H9 (cell line): Measurements from ENCODE around the gene CAB39L. TPM values are rescaled to one million over a fixed set of nuclear protein-coding genes. Genes with fewer than 3 reads are reported as not detected.

ENCODE experiments used
- DNase-seq: peaks from one replicate; pipeline ENCODE4 v3.0.0-alpha.2; 2017
- H2AFZ ChIP-seq: one replicate; pipeline ENCODE4 v1.6.1; 2013; ENCODE audit warnings: mild to moderate bottlenecking, low read length, control low read depth, moderate library complexity
- H2AK5ac ChIP-seq: 2 replicates; pipeline ENCODE4 v1.6.1; 2013; ENCODE audit warnings: low read length, control low read depth, mixed read lengths; ENCODE audit not compliant: insufficient read length
- H2BK120ac ChIP-seq: one replicate; pipeline ENCODE4 v1.6.1; 2013; ENCODE audit warnings: low read depth, mild to moderate bottlenecking, low read length, control low read depth, inconsistent platforms; ENCODE audit not compliant: poor library complexity, severe bottlenecking
- H2BK12ac ChIP-seq: 2 replicates; pipeline ENCODE4 v1.6.1; 2013; ENCODE audit warnings: low read length, control low read depth, mixed read lengths, low read depth; ENCODE audit not compliant: insufficient read length
- H2BK15ac ChIP-seq: 2 replicates; pipeline ENCODE4 v1.6.1; 2013; ENCODE audit warnings: low read depth, low read length, control low read depth
- H2BK20ac ChIP-seq: one replicate; pipeline ENCODE4 v1.6.1; 2013; ENCODE audit warnings: low read depth, mild to moderate bottlenecking, low read length, control low read depth, inconsistent platforms; ENCODE audit not compliant: poor library complexity, severe bottlenecking
- H2BK5ac ChIP-seq: 2 replicates; pipeline ENCODE4 v1.6.1; 2013; ENCODE audit warnings: low read length, control low read depth, mixed read lengths; ENCODE audit not compliant: insufficient read length
- H3K14ac ChIP-seq: 2 replicates; pipeline ENCODE4 v1.6.1; 2013; ENCODE audit warnings: low read length, control low read depth; ENCODE audit not compliant: insufficient read depth
- H3K18ac ChIP-seq: 2 replicates; pipeline ENCODE4 v1.6.1; 2013; ENCODE audit warnings: low read depth, mild to moderate bottlenecking, mixed read lengths, low read length, control low read depth; ENCODE audit not compliant: insufficient read length
- H3K23ac ChIP-seq: 2 replicates; pipeline ENCODE4 v1.6.1; 2013; ENCODE audit warnings: low read length, control low read depth, mixed read lengths, low read depth; ENCODE audit not compliant: insufficient read length
- H3K23me2 ChIP-seq: 2 replicates; pipeline ENCODE4 v1.6.1; 2013; ENCODE audit warnings: low read depth, mild to moderate bottlenecking, mixed read lengths, low read length, control low read depth; ENCODE audit not compliant: insufficient read length, poor library complexity, severe bottlenecking
- H3K27ac ChIP-seq: 2 replicates; pipeline ENCODE4 v1.5.1; 2013; ENCODE audit warnings: low read length, control low read depth, mixed read lengths, low read depth; ENCODE audit not compliant: insufficient read length
- H3K27me3 ChIP-seq: 2 replicates; pipeline ENCODE4 v1.6.1; 2013; ENCODE audit warnings: low read length, control low read depth, inconsistent platforms; ENCODE audit not compliant: insufficient read depth
- H3K4ac ChIP-seq: 2 replicates; pipeline ENCODE4 v1.6.1; 2013; ENCODE audit warnings: low read depth, mild to moderate bottlenecking, control low read depth, inconsistent platforms, low read length, moderate library complexity
- H3K4me1 ChIP-seq: 2 replicates; pipeline ENCODE4 v1.6.1; 2013; ENCODE audit warnings: low read length, control low read depth, inconsistent platforms; ENCODE audit not compliant: insufficient read depth
- H3K4me2 ChIP-seq: 2 replicates; pipeline ENCODE4 v1.6.1; 2013; ENCODE audit warnings: low read length, control low read depth, mixed read lengths; ENCODE audit not compliant: insufficient read length, insufficient read depth
- H3K56ac ChIP-seq: 2 replicates; pipeline ENCODE4 v1.6.1; 2013; ENCODE audit warnings: low read depth, mild to moderate bottlenecking, mixed read lengths, low read length, control low read depth; ENCODE audit not compliant: insufficient read length
- H3K79me1 ChIP-seq: 2 replicates; pipeline ENCODE4 v1.6.1; 2013; ENCODE audit warnings: low read depth, mild to moderate bottlenecking, moderate library complexity, low read length, control low read depth, inconsistent platforms; ENCODE audit not compliant: insufficient read depth, poor library complexity, severe bottlenecking
- H3K79me2 ChIP-seq: 2 replicates; pipeline ENCODE4 v1.6.1; 2013; ENCODE audit warnings: low read length, control low read depth, inconsistent platforms; ENCODE audit not compliant: insufficient read depth
- H3K9ac ChIP-seq: 2 replicates; pipeline ENCODE4 v1.6.1; 2013; ENCODE audit warnings: low read length, control low read depth, mixed read lengths; ENCODE audit not compliant: insufficient read length; ENCODE audit errors: extremely low read depth
- H3K9me3 ChIP-seq: one replicate; pipeline ENCODE4 v1.6.1; 2013; ENCODE audit warnings: low read depth, low read length, inconsistent platforms; ENCODE audit not compliant: control insufficient read depth
- H3T11ph ChIP-seq: one replicate; pipeline ENCODE4 v1.6.1; 2013; ENCODE audit warnings: mild to moderate bottlenecking, low read length, control low read depth, inconsistent platforms
- H4K20me1 ChIP-seq: one replicate; pipeline ENCODE4 v1.6.1; 2013; ENCODE audit not compliant: control insufficient read depth, insufficient read length, insufficient read depth
- H4K5ac ChIP-seq: 2 replicates; pipeline ENCODE4 v1.6.1; 2013; ENCODE audit warnings: low read depth, mild to moderate bottlenecking, mixed read lengths, low read length, control low read depth; ENCODE audit not compliant: insufficient read length
- H4K8ac ChIP-seq: replicated peaks from 2 replicates; pipeline ENCODE4 v1.6.1; 2013; ENCODE audit warnings: low read length, control low read depth, mixed read lengths, low read depth; ENCODE audit not compliant: insufficient read length
- H4K91ac ChIP-seq: 2 replicates; pipeline ENCODE4 v1.6.1; 2013; ENCODE audit warnings: low read depth, mild to moderate bottlenecking, moderate library complexity, mixed read lengths, low read length, control low read depth; ENCODE audit not compliant: insufficient read length
- H3K27ac Mint-ChIP-seq, 3 experiments: 2 replicates in 2 of 3; 3 replicates in 1 of 3; pipeline ENCODE4 v1.8.0; 2020 to 2021; ENCODE audit warnings: mixed read lengths in 3 of 3, mild to moderate bottlenecking in 1 of 3, moderate library complexity in 1 of 3
- H3K27me3 Mint-ChIP-seq: 2 replicates; pipeline ENCODE4 v1.8.0; 2021; ENCODE audit warnings: low read depth, mild to moderate bottlenecking, moderate library complexity, mixed read lengths
- H3K36me3 Mint-ChIP-seq, 3 experiments: 2 replicates in 2 of 3; 3 replicates in 1 of 3; pipeline ENCODE4 v1.8.0; 2020 to 2021; ENCODE audit warnings: low read depth in 3 of 3, mixed read lengths in 3 of 3; ENCODE audit not compliant: insufficient read depth in 1 of 3
- H3K4me1 Mint-ChIP-seq, 2 experiments: 2 replicates each; pipeline ENCODE4 v1.8.0; 2020; ENCODE audit warnings: mixed read lengths in 2 of 2
- H3K4me3 Mint-ChIP-seq, 2 experiments: 2 replicates in 1 of 2; 3 replicates in 1 of 2; pipeline ENCODE4 v1.8.0; 2020 to 2021; ENCODE audit warnings: mild to moderate bottlenecking in 2 of 2, mixed read lengths in 2 of 2, moderate library complexity in 1 of 2
- H3K9me3 Mint-ChIP-seq, 2 experiments: 2 replicates in 1 of 2; 3 replicates in 1 of 2; pipeline ENCODE4 v1.8.0; 2020; ENCODE audit warnings: mild to moderate bottlenecking in 2 of 2, mixed read lengths in 2 of 2, moderate library complexity in 1 of 2
- WGBS: extraction: QIAGEN DNeasy Blood & Tissue Kit; methylation state at CpG from one replicate; pipeline ENCODE4 v1.1.7; 2013; ENCODE audit warnings: missing lambda C conversion rate, low lambda C conversion rate, mixed read lengths; ENCODE audit not compliant: insufficient read length; ENCODE audit errors: extremely low coverage; 5-methylcytosine and 5-hydroxymethylcytosine counted together
- total RNA-seq: library from RNA; stranded (reverse); gene quantifications from 2 replicates; pipeline ENCODE4 v1.2.1, GENCODE V29; 2021
- TF ChIP-seq, protein P1 (sequence below): fragments of 200-600 bp; sonication (generic); conservative IDR thresholded peaks from 3 replicates; pipeline ENCODE4 v1.8.0; 2021; ENCODE audit warnings: antibody characterized with exemption, mild to moderate bottlenecking

The CAB39L gene
- total RNA-seq, 1 experiment from 2014 or later, result 6.0 TPM

DNA sequence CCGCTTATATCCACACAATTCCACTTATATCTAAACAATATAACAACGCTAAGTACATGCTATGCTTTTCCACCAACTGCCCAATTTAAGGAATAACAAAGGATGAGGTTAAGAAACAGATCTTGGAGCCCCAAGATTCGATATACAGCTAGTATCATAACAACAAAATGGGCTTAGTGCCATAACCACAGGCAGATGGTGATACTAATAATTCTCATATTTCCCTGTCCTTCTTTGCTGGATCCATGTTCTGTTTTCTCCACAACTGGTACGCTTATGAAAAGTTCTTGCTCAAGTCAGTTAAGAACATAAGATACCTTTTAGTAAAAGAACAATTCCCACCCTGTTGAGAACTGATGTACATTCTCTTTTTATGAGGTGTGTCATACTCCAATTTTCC, 33.9 kb downstream of the CAB39L start:
- no peaks in the 10 kb centered on the region for H3K9me3 ChIP-seq
- no peak overlapping the region for H2BK15ac ChIP-seq
- H4K8ac ChIP-seq, result no peak overlapping the region
- no peak overlapping the region for H3K27ac Mint-ChIP-seq
- no peak overlapping the region for H2BK120ac ChIP-seq
- H3T11ph ChIP-seq, result no peak overlapping the region
- H2AFZ ChIP-seq, result no peak overlapping the region
- H4K91ac ChIP-seq, result no peak overlapping the region
- H2AK5ac ChIP-seq, result no peak overlapping the region
- H3K27ac ChIP-seq, result no peak overlapping the region
- H3K56ac ChIP-seq, result no peak overlapping the region
- no peak overlapping the region for H2BK12ac ChIP-seq
- H3K4me1 Mint-ChIP-seq, result peaks cover 20 to 25% of the 10 kb centered on the region in 2 experiments
- H3K4ac ChIP-seq, result no peak overlapping the region
- H3K79me2 ChIP-seq, result no peaks in the 10 kb centered on the region
- peaks cover 0 to 2% of the 10 kb centered on the region in 2 experiments; a peak in 1 of 5 replicates for H3K9me3 Mint-ChIP-seq
- peaks cover 16% of the 10 kb centered on the region; the same call in 1 of the 2 replicates for H3K27me3 ChIP-seq
- no peak overlapping the region for H2BK5ac ChIP-seq
- H3K27me3 Mint-ChIP-seq, result peaks cover 42% of the 10 kb centered on the region
- peaks cover 7% of the 10 kb centered on the region for H3K4me1 ChIP-seq
- no peak overlapping the region for H2BK20ac ChIP-seq
- H3K4me2 ChIP-seq, result no peak overlapping the region
- H4K20me1 ChIP-seq, result no peaks in the 10 kb centered on the region
- no peak overlapping the region for H3K9ac ChIP-seq
- no peak overlapping the region for H3K14ac ChIP-seq
- WGBS, result 100% methylated on average over 2 of the region's 4 CpGs
- no peak overlapping the region for H3K23ac ChIP-seq
- no peaks in the 10 kb centered on the region for H3K79me1 ChIP-seq
- H3K4me3 Mint-ChIP-seq, result no peak overlapping the region
- H3K18ac ChIP-seq, result no peak overlapping the region
- H3K23me2 ChIP-seq, result no peaks in the 10 kb centered on the region
- TF ChIP-seq, protein P1, sequence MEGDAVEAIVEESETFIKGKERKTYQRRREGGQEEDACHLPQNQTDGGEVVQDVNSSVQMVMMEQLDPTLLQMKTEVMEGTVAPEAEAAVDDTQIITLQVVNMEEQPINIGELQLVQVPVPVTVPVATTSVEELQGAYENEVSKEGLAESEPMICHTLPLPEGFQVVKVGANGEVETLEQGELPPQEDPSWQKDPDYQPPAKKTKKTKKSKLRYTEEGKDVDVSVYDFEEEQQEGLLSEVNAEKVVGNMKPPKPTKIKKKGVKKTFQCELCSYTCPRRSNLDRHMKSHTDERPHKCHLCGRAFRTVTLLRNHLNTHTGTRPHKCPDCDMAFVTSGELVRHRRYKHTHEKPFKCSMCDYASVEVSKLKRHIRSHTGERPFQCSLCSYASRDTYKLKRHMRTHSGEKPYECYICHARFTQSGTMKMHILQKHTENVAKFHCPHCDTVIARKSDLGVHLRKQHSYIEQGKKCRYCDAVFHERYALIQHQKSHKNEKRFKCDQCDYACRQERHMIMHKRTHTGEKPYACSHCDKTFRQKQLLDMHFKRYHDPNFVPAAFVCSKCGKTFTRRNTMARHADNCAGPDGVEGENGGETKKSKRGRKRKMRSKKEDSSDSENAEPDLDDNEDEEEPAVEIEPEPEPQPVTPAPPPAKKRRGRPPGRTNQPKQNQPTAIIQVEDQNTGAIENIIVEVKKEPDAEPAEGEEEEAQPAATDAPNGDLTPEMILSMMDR, result no peak
- DNase-seq, result no peak
- H4K5ac ChIP-seq, result no peak overlapping the region
- H3K36me3 Mint-ChIP-seq, result no peaks in the 10 kb centered on the region
